GM18519 (cell line): ENCODE measurements around the gene SIRPA.

Source experiments
- ATAC-seq: cut with Tn5 transposase; IDR thresholded peaks from one replicate; pipeline ENCODE4 v1.9.1; 2021; ENCODE audit warnings: mild to moderate bottlenecking, moderate library complexity; ENCODE audit not compliant: unreplicated experiment, low FRiP score

Gene SIRPA

GRCh38 chr20:1973601-1974440, 78.6 kb downstream of the SIRPA start:
- ATAC-seq = no peak

GRCh38 chr20:1975291-1975690, 80.1 kb downstream of the SIRPA start:
- no peak for ATAC-seq

- no peak for ATAC-seq
Measured at GRCh38 chr20:1979106-1979778, 84.0 kb downstream of the SIRPA start.

- ATAC-seq = no peak
Measured at GRCh38 chr20:1982686-1983085, 87.5 kb downstream of the SIRPA start.

- ATAC-seq = no peak
Measured at GRCh38 chr20:1983301-1983700, 88.1 kb downstream of the SIRPA start.

GRCh38 chr20:1987826-1988225, 92.6 kb downstream of the SIRPA start:
- no peak for ATAC-seq
